HEK293 (cell line): ENCODE data around the gene LHFPL2.
A peak's percentile ranks its signal among the peaks of the same experiment; 100 is the strongest.

ENCODE experiments used
- CTCF ChIA-PET: fragments of 350-600 bp; formaldehyde crosslinking; extraction: SDS; loops from one replicate; lab custom pipeline; 2021; ENCODE audit warnings: antibody characterized with exemption; lab: Yijun Ruan, JAX
- POLR2A ChIA-PET: fragments of 300-600 bp; formaldehyde crosslinking; extraction: SDS; loops from one replicate; lab custom pipeline; 2020; ENCODE audit warnings: antibody characterized with exemption, inconsistent platforms; lab: Yijun Ruan, JAX
- H3K27ac ChIP-seq: fragments of 200-500 bp; sonication (Bioruptor generic); 2 replicates; pipeline ENCODE4 v1.5.1; 2014; ENCODE audit warnings: low read depth, low read length, control low read depth, inconsistent platforms; ENCODE audit errors: extremely low read depth
- H3K36me3 ChIP-seq, 2 experiments: fragments of 200-500 bp in 1 of 2; sonication (Bioruptor generic) in 1 of 2; 1 replicate in 1 of 2; 2 replicates in 1 of 2; pipeline ENCODE4 v1.5.1; 2014 to 2017; ENCODE audit warnings: inconsistent platforms in 2 of 2, low read length in 2 of 2; ENCODE audit not compliant: control insufficient read depth in 2 of 2, insufficient read depth in 1 of 2
- H3K4me1 ChIP-seq: fragments of 200-500 bp; sonication (Bioruptor generic); 2 replicates; pipeline ENCODE4 v1.5.1; 2014; ENCODE audit warnings: mild to moderate bottlenecking, low read length, inconsistent platforms; ENCODE audit not compliant: control insufficient read depth, insufficient read depth
- H3K4me3 ChIP-seq: 2 replicates; pipeline ENCODE4 v1.5.1; 2011; ENCODE audit warnings: low read depth, mild to moderate bottlenecking, control low read depth, low read length, moderate library complexity
- H3K9me3 ChIP-seq: fragments of 200-500 bp; sonication (Bioruptor generic); 2 replicates; pipeline ENCODE4 v1.5.1; 2014; ENCODE audit warnings: low read depth, low read length, inconsistent platforms; ENCODE audit not compliant: control insufficient read depth, insufficient read depth
- INSM2 ChIP-seq: fragments of 450-650 bp; formaldehyde crosslinking; IDR thresholded peaks from 2 replicates; pipeline ENCODE4 v1.5.1; 2016; ENCODE audit warnings: missing biosample characterization, missing genetic modification characterization
- MEIS1 ChIP-seq: sonication (generic); formaldehyde crosslinking; IDR thresholded peaks from 2 replicates; pipeline ENCODE4 v1.8.1; 2022; ENCODE audit warnings: missing genetic modification reagents, mild to moderate bottlenecking, borderline replicate concordance
- MYNN ChIP-seq: fragments of 450-650 bp; formaldehyde crosslinking; IDR thresholded peaks from 2 replicates; pipeline ENCODE4 v1.5.1; 2016; ENCODE audit warnings: missing biosample characterization, missing genetic modification characterization, borderline replicate concordance
- SETDB1 ChIP-seq: IDR thresholded peaks from one replicate; pipeline ENCODE4 v1.6.1; 2017; ENCODE audit warnings: mild to moderate bottlenecking, low read length, moderate library complexity, mixed read lengths; ENCODE audit not compliant: insufficient read length
- SP3 ChIP-seq: fragments of 450-650 bp; formaldehyde crosslinking; IDR thresholded peaks from 2 replicates; pipeline ENCODE4 v1.5.1; 2016; ENCODE audit warnings: missing biosample characterization, missing genetic modification characterization
- SP7 ChIP-seq: fragments of 450-650 bp; formaldehyde crosslinking; IDR thresholded peaks from 2 replicates; pipeline ENCODE4 v1.5.1; 2016; ENCODE audit warnings: missing biosample characterization, missing genetic modification characterization
- ZBTB20 ChIP-seq: fragments of 450-650 bp; formaldehyde crosslinking; IDR thresholded peaks from 2 replicates; pipeline ENCODE4 v1.5.1; 2016; ENCODE audit warnings: missing biosample characterization, missing genetic modification characterization
- ZBTB48 ChIP-seq: fragments of 450-650 bp; formaldehyde crosslinking; IDR thresholded peaks from 2 replicates; pipeline ENCODE4 v1.5.1; 2016; ENCODE audit warnings: missing biosample characterization, missing genetic modification characterization
- ZFP41 ChIP-seq: fragments of 450-650 bp; formaldehyde crosslinking; IDR thresholded peaks from 2 replicates; pipeline ENCODE4 v1.5.1; 2016; ENCODE audit warnings: missing biosample characterization, missing genetic modification characterization, borderline replicate concordance
- ZNF114 ChIP-seq: fragments of 450-650 bp; formaldehyde crosslinking; IDR thresholded peaks from 2 replicates; pipeline ENCODE4 v1.5.0; 2017; ENCODE audit warnings: missing biosample characterization, missing genetic modification characterization
- ZNF211 ChIP-seq: fragments of 450-650 bp; formaldehyde crosslinking; IDR thresholded peaks from 2 replicates; pipeline ENCODE4 v1.5.1; 2016; ENCODE audit warnings: low read depth, missing biosample characterization, missing genetic modification characterization
- ZNF223 ChIP-seq: fragments of 450-650 bp; formaldehyde crosslinking; IDR thresholded peaks from 2 replicates; pipeline ENCODE4 v1.5.1; 2016; ENCODE audit warnings: missing biosample characterization, missing genetic modification characterization
- ZNF324 ChIP-seq: fragments of 450-650 bp; formaldehyde crosslinking; IDR thresholded peaks from 2 replicates; pipeline ENCODE4 v1.5.1; 2016; ENCODE audit warnings: missing biosample characterization, missing genetic modification characterization
- ZNF341 ChIP-seq: fragments of 450-650 bp; formaldehyde crosslinking; IDR thresholded peaks from 2 replicates; pipeline ENCODE4; 2016; ENCODE audit warnings: low read depth, missing biosample characterization, missing genetic modification characterization
- ZNF555 ChIP-seq: fragments of 450-650 bp; formaldehyde crosslinking; conservative IDR thresholded peaks from 2 replicates; pipeline ENCODE4 v1.5.1; 2017; ENCODE audit warnings: missing biosample characterization, mild to moderate bottlenecking, missing genetic modification characterization, inconsistent platforms
- ZNF626 ChIP-seq: fragments of 450-650 bp; sonication (Bioruptor Pico); formaldehyde crosslinking; IDR thresholded peaks from 2 replicates; pipeline ENCODE4 v1.5.1; 2018; ENCODE audit warnings: missing biosample characterization, missing genetic modification characterization, inconsistent platforms
- ZNF629 ChIP-seq: fragments of 450-650 bp; formaldehyde crosslinking; IDR thresholded peaks from 2 replicates; pipeline ENCODE4 v1.5.1; 2017; ENCODE audit warnings: missing biosample characterization, missing genetic modification characterization
- ZNF639 ChIP-seq: fragments of 450-650 bp; formaldehyde crosslinking; IDR thresholded peaks from 2 replicates; pipeline ENCODE4 v1.5.1; 2016; ENCODE audit warnings: missing biosample characterization, missing genetic modification characterization
- ZNF654 ChIP-seq: fragments of 450-650 bp; formaldehyde crosslinking; IDR thresholded peaks from 2 replicates; pipeline ENCODE4 v1.5.1; 2016; ENCODE audit warnings: low read depth, missing biosample characterization, missing genetic modification characterization
- ZNF660 ChIP-seq: fragments of 450-650 bp; IDR thresholded peaks from 2 replicates; pipeline ENCODE4 v1.5.1; 2018; ENCODE audit warnings: missing biosample characterization, mild to moderate bottlenecking, missing genetic modification characterization
- ZNF664 ChIP-seq: fragments of 450-650 bp; formaldehyde crosslinking; IDR thresholded peaks from 2 replicates; pipeline ENCODE4 v1.5.1; 2016; ENCODE audit warnings: missing biosample characterization, missing genetic modification characterization
- ZNF777 ChIP-seq: fragments of 450-650 bp; formaldehyde crosslinking; IDR thresholded peaks from 2 replicates; pipeline ENCODE4 v1.5.1; 2017; ENCODE audit warnings: missing biosample characterization, missing genetic modification characterization, borderline replicate concordance
- ZNF830 ChIP-seq: fragments of 450-650 bp; IDR thresholded peaks from 2 replicates; pipeline ENCODE4 v1.5.0; 2018; ENCODE audit warnings: missing biosample characterization, missing genetic modification characterization, low read depth, mild to moderate bottlenecking, moderate library complexity
- ZNF837 ChIP-seq: fragments of 450-650 bp; formaldehyde crosslinking; IDR thresholded peaks from 2 replicates; pipeline ENCODE4 v1.5.1; 2016; ENCODE audit warnings: missing biosample characterization, missing genetic modification characterization
- ZNF843 ChIP-seq: fragments of 450-650 bp; formaldehyde crosslinking; IDR thresholded peaks from 2 replicates; pipeline ENCODE4 v1.5.1; 2016; ENCODE audit warnings: missing biosample characterization, missing genetic modification characterization
- ZSCAN16 ChIP-seq: fragments of 450-650 bp; formaldehyde crosslinking; IDR thresholded peaks from 2 replicates; pipeline ENCODE4 v1.5.1; 2016; ENCODE audit warnings: missing biosample characterization, missing genetic modification characterization
- ZSCAN4 ChIP-seq: fragments of 450-650 bp; formaldehyde crosslinking; IDR thresholded peaks from 2 replicates; pipeline ENCODE4 v1.5.1; 2017; ENCODE audit warnings: missing biosample characterization, missing genetic modification characterization
- ZXDB ChIP-seq: fragments of 450-650 bp; formaldehyde crosslinking; IDR thresholded peaks from 2 replicates; pipeline ENCODE4 v1.5.1; 2016; ENCODE audit warnings: missing biosample characterization, missing genetic modification characterization
- TF ChIP-seq, protein P1 (sequence below): fragments of 450-650 bp; formaldehyde crosslinking; IDR thresholded peaks from 2 replicates; pipeline ENCODE4 v1.5.1; 2016; ENCODE audit warnings: missing biosample characterization, missing genetic modification characterization
- TF ChIP-seq, protein P2 (sequence below): fragments of 450-650 bp; formaldehyde crosslinking; IDR thresholded peaks from 2 replicates; pipeline ENCODE4 v1.5.1; 2017; ENCODE audit warnings: missing biosample characterization, missing genetic modification characterization

Gene LHFPL2

GRCh38 chr5:78653681-78654366 is 5.3 kb upstream of the LHFPL2 start:
- Histone ChIP-seq H3K9me3 (no peaks in the 10 kb centered on the region), H3K27ac (no peak overlapping the region)
- POLR2A ChIA-PET, result interaction anchor here (0.5 kb wide), 1 partner anchor 883 kb away, joined by 3 read pairs; no protein-coding TSS in a partner anchor
- no peak for TF ChIP-seq ZNF341 (tag by site-specific recombination)
- TF ChIP-seq ZNF837 (tag by site-specific recombination), result no peak
- no peak for TF ChIP-seq ZNF654 (tag by site-specific recombination)
- TF ChIP-seq ZNF664 (tag by site-specific recombination), result peak; percentile 60
- no peak for TF ChIP-seq ZBTB20
- TF ChIP-seq ZXDB (tag by site-specific recombination), result no peak; the same call in 1 of the 2 replicates
- TF ChIP-seq INSM2 (tag by site-specific recombination), result no peak
- no peak for TF ChIP-seq ZNF555
- TF ChIP-seq, protein P1, sequence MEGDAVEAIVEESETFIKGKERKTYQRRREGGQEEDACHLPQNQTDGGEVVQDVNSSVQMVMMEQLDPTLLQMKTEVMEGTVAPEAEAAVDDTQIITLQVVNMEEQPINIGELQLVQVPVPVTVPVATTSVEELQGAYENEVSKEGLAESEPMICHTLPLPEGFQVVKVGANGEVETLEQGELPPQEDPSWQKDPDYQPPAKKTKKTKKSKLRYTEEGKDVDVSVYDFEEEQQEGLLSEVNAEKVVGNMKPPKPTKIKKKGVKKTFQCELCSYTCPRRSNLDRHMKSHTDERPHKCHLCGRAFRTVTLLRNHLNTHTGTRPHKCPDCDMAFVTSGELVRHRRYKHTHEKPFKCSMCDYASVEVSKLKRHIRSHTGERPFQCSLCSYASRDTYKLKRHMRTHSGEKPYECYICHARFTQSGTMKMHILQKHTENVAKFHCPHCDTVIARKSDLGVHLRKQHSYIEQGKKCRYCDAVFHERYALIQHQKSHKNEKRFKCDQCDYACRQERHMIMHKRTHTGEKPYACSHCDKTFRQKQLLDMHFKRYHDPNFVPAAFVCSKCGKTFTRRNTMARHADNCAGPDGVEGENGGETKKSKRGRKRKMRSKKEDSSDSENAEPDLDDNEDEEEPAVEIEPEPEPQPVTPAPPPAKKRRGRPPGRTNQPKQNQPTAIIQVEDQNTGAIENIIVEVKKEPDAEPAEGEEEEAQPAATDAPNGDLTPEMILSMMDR (tag by site-specific recombination), result no peak
- no peak for TF ChIP-seq ZSCAN4
- no peak for TF ChIP-seq ZNF843 (tag by site-specific recombination)
- 0 out of 2 replicates have a peak, but pooled peaks have one; percentile 15 for TF ChIP-seq ZNF660 (tag by site-specific recombination)
- no peak for TF ChIP-seq MEIS1 (CRISPR knock-in tag)
- TF ChIP-seq ZNF114, result no peak
- no peak for TF ChIP-seq ZNF830 (tag by site-specific recombination)
- no peak for TF ChIP-seq SP7 (tag by site-specific recombination)
- no peak for TF ChIP-seq MYNN (tag by site-specific recombination)
- TF ChIP-seq, protein P2, sequence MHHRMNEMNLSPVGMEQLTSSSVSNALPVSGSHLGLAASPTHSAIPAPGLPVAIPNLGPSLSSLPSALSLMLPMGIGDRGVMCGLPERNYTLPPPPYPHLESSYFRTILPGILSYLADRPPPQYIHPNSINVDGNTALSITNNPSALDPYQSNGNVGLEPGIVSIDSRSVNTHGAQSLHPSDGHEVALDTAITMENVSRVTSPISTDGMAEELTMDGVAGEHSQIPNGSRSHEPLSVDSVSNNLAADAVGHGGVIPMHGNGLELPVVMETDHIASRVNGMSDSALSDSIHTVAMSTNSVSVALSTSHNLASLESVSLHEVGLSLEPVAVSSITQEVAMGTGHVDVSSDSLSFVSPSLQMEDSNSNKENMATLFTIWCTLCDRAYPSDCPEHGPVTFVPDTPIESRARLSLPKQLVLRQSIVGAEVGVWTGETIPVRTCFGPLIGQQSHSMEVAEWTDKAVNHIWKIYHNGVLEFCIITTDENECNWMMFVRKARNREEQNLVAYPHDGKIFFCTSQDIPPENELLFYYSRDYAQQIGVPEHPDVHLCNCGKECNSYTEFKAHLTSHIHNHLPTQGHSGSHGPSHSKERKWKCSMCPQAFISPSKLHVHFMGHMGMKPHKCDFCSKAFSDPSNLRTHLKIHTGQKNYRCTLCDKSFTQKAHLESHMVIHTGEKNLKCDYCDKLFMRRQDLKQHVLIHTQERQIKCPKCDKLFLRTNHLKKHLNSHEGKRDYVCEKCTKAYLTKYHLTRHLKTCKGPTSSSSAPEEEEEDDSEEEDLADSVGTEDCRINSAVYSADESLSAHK (tag by site-specific recombination), result no peak
- no peak for TF ChIP-seq ZNF777 (tag by site-specific recombination)
- TF ChIP-seq ZNF626, result no peak
- TF ChIP-seq ZBTB48, result no peak
- TF ChIP-seq ZNF639 (tag by site-specific recombination), result no peak
- no peak for TF ChIP-seq ZSCAN16
- TF ChIP-seq ZNF211, result no peak
- no peak for TF ChIP-seq SETDB1
- TF ChIP-seq ZFP41, result no peak
- no peak for TF ChIP-seq SP3 (tag by site-specific recombination)
- no peak for TF ChIP-seq ZNF223 (tag by site-specific recombination)
- no peak for TF ChIP-seq ZNF324
- 0 out of 2 replicates have a peak, but pooled peaks have one; percentile 39 for TF ChIP-seq ZNF629

More at GRCh38 chr5:78653681-78654366, 5.3 kb upstream of the LHFPL2 start:
- CTCF ChIA-PET, result no interaction called here
- Histone ChIP-seq H3K4me1 (peaks cover 12% of the 10 kb centered on the region), H3K4me3 (no peak overlapping the region), H3K36me3 (no peaks in the 10 kb centered on the region)
